ENCODE measurements around the gene CALB2. TPM values are rescaled to one million over a fixed set of nuclear protein-coding genes. Genes with fewer than 3 reads are reported as not detected.

CALB2 gene
- polyA plus RNA-seq, 1 donor (not counting 4 experiments of a cell fraction or from before 2014, with no cell fraction given): 1.4 TPM

DNA sequence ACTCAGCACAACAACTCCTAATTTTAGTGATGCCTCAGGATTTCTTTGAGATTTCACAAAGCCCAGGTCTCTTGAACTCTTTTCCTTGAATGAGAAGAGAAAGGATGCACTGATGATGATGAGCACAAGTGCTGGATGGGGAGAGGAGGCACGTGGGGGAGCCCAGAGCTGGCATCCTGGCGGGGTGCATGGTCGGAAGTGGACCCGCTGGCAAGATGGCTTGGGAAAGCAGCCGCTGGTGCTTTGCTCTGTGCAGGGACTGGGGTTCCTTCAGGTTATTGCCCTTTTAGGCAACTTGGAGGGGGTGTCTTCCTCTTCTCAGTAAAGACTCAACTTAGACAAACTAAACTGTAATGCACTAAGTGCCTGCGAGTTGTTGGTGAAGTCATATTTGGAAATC lies 22.3 kb downstream of the CALB2 start:
- Histone ChIP-seq H3K27me3 (ENCODE audit: control insufficient read depth, extremely low read depth, insufficient read depth, low read length) (peaks cover 3% of the 10 kb centered on the region), H3K79me2 (ENCODE audit: control insufficient read depth, insufficient read depth, low read length) (no peaks in the 10 kb centered on the region), H3K9me3 (ENCODE audit: control insufficient read depth, low read depth, low read length) (no peaks in the 10 kb centered on the region), H3K27ac (ENCODE audit: control insufficient read depth, insufficient read depth, low read length) (no peak overlapping the region), H3K4me2 (ENCODE audit: control insufficient read depth, extremely low read depth, insufficient read depth, low read depth, low read length) (no peak overlapping the region), H3K36me3 (ENCODE audit: control insufficient read depth in 2 of 2, extremely low read depth in 1 of 2, insufficient read depth in 2 of 2, low read length in 2 of 2) (no peaks in the 10 kb centered on the region), H3K9ac (ENCODE audit: control insufficient read depth, extremely low read depth, insufficient read depth, low read length) (no peak overlapping the region), H4K20me1 (ENCODE audit: control insufficient read depth, extremely low read depth, insufficient read depth, low read length) (no peaks in the 10 kb centered on the region), H3K4me3 (ENCODE audit: control insufficient read depth in 2 of 3, extremely low read depth in 1 of 3, insufficient read depth in 2 of 3, low read depth in 1 of 3, low read length in 3 of 3) (no peak overlapping the region), H3K9me1 (ENCODE audit: control insufficient read depth, extremely low read depth, insufficient read depth, low read length) (no peaks in the 10 kb centered on the region), H2AFZ (ENCODE audit: control insufficient read depth, low read length) (no peak overlapping the region), H3K4me1 (ENCODE audit: control insufficient read depth, extremely low read depth, insufficient read depth, low read length) (no peaks in the 10 kb centered on the region)
- dilution Hi-C loops (cut with MboI; ENCODE audit: extremely low pct_ligation_motif_present, low sequenced_read_pairs): no loop called here
- no peak for TF ChIP-seq EZH2 (IDR thresholded peaks at IDR 0.05; ENCODE audit: low read length)
- TF ChIP-seq, protein P1, sequence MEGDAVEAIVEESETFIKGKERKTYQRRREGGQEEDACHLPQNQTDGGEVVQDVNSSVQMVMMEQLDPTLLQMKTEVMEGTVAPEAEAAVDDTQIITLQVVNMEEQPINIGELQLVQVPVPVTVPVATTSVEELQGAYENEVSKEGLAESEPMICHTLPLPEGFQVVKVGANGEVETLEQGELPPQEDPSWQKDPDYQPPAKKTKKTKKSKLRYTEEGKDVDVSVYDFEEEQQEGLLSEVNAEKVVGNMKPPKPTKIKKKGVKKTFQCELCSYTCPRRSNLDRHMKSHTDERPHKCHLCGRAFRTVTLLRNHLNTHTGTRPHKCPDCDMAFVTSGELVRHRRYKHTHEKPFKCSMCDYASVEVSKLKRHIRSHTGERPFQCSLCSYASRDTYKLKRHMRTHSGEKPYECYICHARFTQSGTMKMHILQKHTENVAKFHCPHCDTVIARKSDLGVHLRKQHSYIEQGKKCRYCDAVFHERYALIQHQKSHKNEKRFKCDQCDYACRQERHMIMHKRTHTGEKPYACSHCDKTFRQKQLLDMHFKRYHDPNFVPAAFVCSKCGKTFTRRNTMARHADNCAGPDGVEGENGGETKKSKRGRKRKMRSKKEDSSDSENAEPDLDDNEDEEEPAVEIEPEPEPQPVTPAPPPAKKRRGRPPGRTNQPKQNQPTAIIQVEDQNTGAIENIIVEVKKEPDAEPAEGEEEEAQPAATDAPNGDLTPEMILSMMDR (optimal IDR thresholded peaks at IDR 0.05 in 1 of 3, IDR thresholded peaks at IDR 0.05 in 1 of 3, conservative IDR thresholded peaks at IDR 0.05 in 1 of 3; ENCODE audit: extremely low read depth in 1 of 3, insufficient read depth in 2 of 3, low read length in 3 of 3): no peak
- FAIRE-seq (no peak), DNase-seq (ENCODE audit: low read depth, low spot score) (no peak)

DNA sequence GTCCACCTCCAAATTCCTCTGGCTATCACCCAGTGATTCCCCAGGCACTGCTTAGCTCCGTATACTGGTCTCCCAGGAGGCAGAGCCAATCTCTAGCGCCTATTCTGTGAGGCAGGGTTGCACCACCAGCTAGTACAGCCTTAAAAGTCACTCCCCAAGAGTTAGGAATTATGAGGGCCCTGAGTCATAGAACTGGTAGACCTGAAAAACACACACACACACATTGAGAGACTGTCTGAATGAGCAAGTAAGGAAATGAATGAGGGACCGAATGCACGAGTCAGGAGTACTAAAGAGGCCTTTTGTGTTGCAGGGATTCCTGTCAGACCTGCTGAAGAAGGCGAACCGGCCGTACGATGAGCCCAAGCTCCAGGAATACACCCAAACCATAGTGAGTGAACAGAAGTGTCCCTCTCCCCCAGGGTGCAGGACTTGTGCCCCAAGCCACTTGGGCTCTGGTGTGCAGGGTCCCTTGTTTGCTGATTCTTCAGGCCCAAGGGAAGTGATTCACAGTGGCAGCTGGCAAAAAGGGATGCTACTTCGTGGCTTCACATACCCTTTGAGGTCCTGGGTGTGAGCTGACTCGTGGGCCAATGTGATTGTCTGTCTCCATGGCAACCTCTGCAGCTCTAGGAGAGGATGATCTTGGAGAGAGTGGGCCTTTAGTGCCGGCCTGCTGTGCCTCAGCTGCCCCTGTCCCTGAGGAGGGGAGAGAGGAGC lies 24.7 kb downstream of the CALB2 start:
- H3K4me2 ChIP-seq (ENCODE audit: control insufficient read depth, extremely low read depth, insufficient read depth, low read depth, low read length): no peak overlapping the region
- peaks cover 3% of the 10 kb centered on the region for H3K27me3 ChIP-seq (ENCODE audit: control insufficient read depth, extremely low read depth, insufficient read depth, low read length)
- H3K36me3 ChIP-seq (ENCODE audit: control insufficient read depth in 2 of 2, extremely low read depth in 1 of 2, insufficient read depth in 2 of 2, low read length in 2 of 2): no peaks in the 10 kb centered on the region
- no peak overlapping the region for H2AFZ ChIP-seq (ENCODE audit: control insufficient read depth, low read length)
- dilution Hi-C loops (cut with MboI; ENCODE audit: extremely low pct_ligation_motif_present, low sequenced_read_pairs): no loop called here
- FAIRE-seq: no peak
- no peaks in the 10 kb centered on the region for H4K20me1 ChIP-seq (ENCODE audit: control insufficient read depth, extremely low read depth, insufficient read depth, low read length)
- H3K27ac ChIP-seq (ENCODE audit: control insufficient read depth, insufficient read depth, low read length): no peak overlapping the region
- DNase-seq (ENCODE audit: low read depth, low spot score): no peak
- no peak overlapping the region for H3K9ac ChIP-seq (ENCODE audit: control insufficient read depth, extremely low read depth, insufficient read depth, low read length)
- no peaks in the 10 kb centered on the region for H3K79me2 ChIP-seq (ENCODE audit: control insufficient read depth, insufficient read depth, low read length)
- TF ChIP-seq, protein P1 (optimal IDR thresholded peaks at IDR 0.05 in 1 of 3, IDR thresholded peaks at IDR 0.05 in 1 of 3, conservative IDR thresholded peaks at IDR 0.05 in 1 of 3; ENCODE audit: extremely low read depth in 1 of 3, insufficient read depth in 2 of 3, low read length in 3 of 3): no peak
- TF ChIP-seq EZH2 (IDR thresholded peaks at IDR 0.05; ENCODE audit: low read length): no peak
- H3K9me3 ChIP-seq (ENCODE audit: control insufficient read depth, low read depth, low read length): no peaks in the 10 kb centered on the region
- H3K4me3 ChIP-seq (ENCODE audit: control insufficient read depth in 2 of 3, extremely low read depth in 1 of 3, insufficient read depth in 2 of 3, low read depth in 1 of 3, low read length in 3 of 3): no peak overlapping the region
- H3K4me1 ChIP-seq (ENCODE audit: control insufficient read depth, extremely low read depth, insufficient read depth, low read length): no peaks in the 10 kb centered on the region
- no peaks in the 10 kb centered on the region for H3K9me1 ChIP-seq (ENCODE audit: control insufficient read depth, extremely low read depth, insufficient read depth, low read length)
